ENCODE data around the gene PRKAG1.

GRCh38 chr12:48969160-48969771 lies 49.3 kb downstream of the PRKAG1 start:
- TF ChIP-seq CTCF (IDR thresholded peaks at IDR 0.05; ENCODE audit: low read length) (no peak), EZH2 (IDR thresholded peaks at IDR 0.05; ENCODE audit: borderline replicate concordance, low read length) (no peak)
